Stomach smooth muscle (tissue), 2 donors: ENCODE data around the gene TRIM41.

ENCODE experiments used
- H3K27ac ChIP-seq: one replicate; pipeline ENCODE4 v1.7.0; 2013; ENCODE audit warnings: mild to moderate bottlenecking, low read length, inconsistent platforms
- H3K27me3 ChIP-seq, 2 donors: one replicate each; pipeline ENCODE4 v1.7.0; 2013; ENCODE audit warnings: low read length in 2 of 2; ENCODE audit not compliant: insufficient read depth in 2 of 2, control insufficient read depth in 1 of 2
- H3K36me3 ChIP-seq, 2 donors: one replicate each; pipeline ENCODE4 v1.7.0; 2013; ENCODE audit warnings: low read length in 2 of 2; ENCODE audit not compliant: control insufficient read depth in 2 of 2, insufficient read depth in 2 of 2
- H3K4me1 ChIP-seq: one replicate; pipeline ENCODE4 v1.7.0; 2013; ENCODE audit warnings: low read length; ENCODE audit not compliant: control insufficient read depth, insufficient read depth
- H3K4me3 ChIP-seq, 2 donors: one replicate each; pipeline ENCODE4 v1.7.0; 2013; ENCODE audit warnings: low read length in 2 of 2
- H3K9ac ChIP-seq, 2 donors: one replicate each; pipeline ENCODE4 v1.7.0; 2013; ENCODE audit warnings: low read length in 2 of 2, mild to moderate bottlenecking in 1 of 2
- H3K9me3 ChIP-seq, 2 donors: one replicate each; pipeline ENCODE4 v1.7.0; 2013; ENCODE audit warnings: low read length in 2 of 2; ENCODE audit not compliant: control insufficient read depth in 2 of 2
- donor health status: healthy.
- donor health status: Pancreatic carcinoma.

The TRIM41 gene

DNA sequence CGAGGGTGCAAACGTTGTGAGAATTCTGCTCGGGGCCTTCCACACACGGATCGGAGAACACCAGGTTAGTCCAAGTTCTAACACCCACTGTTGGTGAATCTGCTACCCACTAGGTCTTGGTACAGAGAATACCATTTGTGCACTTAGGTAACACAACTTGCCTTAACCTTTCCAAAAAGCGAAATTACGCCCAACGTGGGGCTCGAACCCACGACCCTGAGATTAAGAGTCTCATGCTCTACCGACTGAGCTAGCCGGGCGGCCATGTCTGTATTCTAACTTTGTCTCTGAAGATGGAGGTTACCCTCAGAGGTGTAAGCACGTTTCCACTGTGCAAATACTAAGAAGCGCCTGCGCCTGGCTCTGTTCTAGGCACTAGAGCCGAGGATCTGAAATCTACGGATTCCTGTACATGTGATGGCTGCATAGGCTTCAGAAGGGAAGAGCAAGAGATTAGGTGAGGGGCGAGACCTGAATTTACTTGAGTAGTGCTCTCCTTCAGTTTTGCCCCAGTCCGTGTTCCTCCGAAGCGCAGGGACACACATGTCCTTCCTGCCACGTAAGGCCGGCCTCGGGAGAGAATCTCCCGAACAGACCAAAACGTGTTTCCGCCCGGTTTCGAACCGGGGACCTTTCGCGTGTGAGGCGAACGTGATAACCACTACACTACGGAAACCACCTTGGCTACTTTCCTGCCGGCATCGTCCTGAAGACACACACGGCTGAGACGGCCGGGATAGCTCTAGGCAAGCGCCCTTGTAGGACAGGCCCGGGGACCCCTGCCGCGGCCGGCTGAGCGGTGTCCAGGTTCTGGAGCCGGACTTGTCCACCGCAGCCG, 1.1 kb upstream of the TRIM41 start:
- H3K4me3 ChIP-seq = peak overlapping the region; percentile 92 to 93
- H3K27ac ChIP-seq = peak overlapping the region; percentile 93
- H3K9me3 ChIP-seq = no peaks in the 10 kb centered on the region
- peak overlapping the region; percentile 84 to 87 for H3K9ac ChIP-seq
- no peaks in the 10 kb centered on the region for H3K36me3 ChIP-seq
- H3K27me3 ChIP-seq = no peaks in the 10 kb centered on the region
- peaks cover 31% of the 10 kb centered on the region for H3K4me1 ChIP-seq

DNA sequence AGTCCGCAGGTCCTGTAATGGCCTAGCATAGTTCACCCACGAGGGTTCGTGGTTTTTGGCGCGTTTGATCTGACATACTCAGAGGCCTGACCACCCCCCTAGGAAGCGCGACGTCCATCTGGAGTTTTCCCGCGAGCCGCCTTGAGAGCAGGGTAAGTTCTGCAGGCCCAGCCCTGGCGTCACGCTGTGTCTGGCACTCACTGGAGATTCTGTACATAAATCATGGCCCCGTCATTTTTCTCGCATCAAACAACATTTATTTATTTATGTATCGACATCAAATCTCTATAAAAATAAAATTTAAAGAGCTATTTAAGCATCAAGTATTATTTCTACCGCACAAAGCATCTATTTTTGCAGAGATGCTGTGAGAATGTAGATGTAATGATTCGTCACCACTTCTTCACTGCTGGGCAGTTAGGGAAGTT, 437 bp upstream of the TRIM41 start:
- H3K27me3 ChIP-seq = no peaks in the 10 kb centered on the region
- H3K4me3 ChIP-seq = peak overlapping the region; percentile 92 to 93

DNA sequence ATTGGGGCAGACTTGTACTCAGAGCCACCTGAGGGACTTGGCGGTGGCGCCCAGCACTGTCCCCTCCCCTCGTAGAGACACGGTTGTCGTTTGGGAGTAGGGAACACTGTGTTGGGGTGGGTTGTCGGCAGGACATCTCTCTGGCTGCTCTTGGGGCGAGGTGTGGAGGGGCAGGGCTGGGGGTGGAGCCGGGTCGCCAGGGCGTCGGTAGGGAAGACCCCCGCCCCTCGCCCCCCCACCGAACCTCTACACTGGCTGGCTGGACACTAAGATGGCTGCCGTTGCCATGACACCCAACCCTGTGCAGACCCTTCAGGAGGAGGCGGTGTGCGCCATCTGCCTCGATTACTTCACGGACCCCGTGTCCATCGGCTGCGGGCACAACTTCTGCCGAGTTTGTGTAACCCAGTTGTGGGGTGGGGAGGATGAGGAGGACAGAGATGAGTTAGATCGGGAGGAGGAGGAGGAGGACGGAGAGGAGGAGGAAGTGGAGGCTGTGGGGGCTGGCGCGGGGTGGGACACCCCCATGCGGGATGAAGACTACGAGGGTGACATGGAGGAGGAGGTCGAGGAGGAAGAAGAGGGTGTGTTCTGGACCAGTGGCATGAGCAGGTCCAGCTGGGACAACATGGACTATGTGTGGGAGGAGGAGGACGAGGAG, 778 bp downstream of the TRIM41 start:
- Histone ChIP-seq H3K9me3 (no peaks in the 10 kb centered on the region), H3K36me3 (no peaks in the 10 kb centered on the region), H3K27me3 (no peaks in the 10 kb centered on the region), H3K4me1 (peaks cover 23% of the 10 kb centered on the region), H3K9ac (peak overlapping the region; percentile 84 to 86), H3K27ac (peak overlapping the region; percentile 93), H3K4me3 (peak overlapping the region; percentile 92 to 93)

More for the DNA sequence above, 437 bp upstream of the TRIM41 start:
- H3K9ac ChIP-seq = peak overlapping the region; percentile 84 to 87
- H3K36me3 ChIP-seq = no peaks in the 10 kb centered on the region
- peak overlapping the region; percentile 93 for H3K27ac ChIP-seq
- peaks cover 26% of the 10 kb centered on the region for H3K4me1 ChIP-seq
- no peaks in the 10 kb centered on the region for H3K9me3 ChIP-seq

DNA sequence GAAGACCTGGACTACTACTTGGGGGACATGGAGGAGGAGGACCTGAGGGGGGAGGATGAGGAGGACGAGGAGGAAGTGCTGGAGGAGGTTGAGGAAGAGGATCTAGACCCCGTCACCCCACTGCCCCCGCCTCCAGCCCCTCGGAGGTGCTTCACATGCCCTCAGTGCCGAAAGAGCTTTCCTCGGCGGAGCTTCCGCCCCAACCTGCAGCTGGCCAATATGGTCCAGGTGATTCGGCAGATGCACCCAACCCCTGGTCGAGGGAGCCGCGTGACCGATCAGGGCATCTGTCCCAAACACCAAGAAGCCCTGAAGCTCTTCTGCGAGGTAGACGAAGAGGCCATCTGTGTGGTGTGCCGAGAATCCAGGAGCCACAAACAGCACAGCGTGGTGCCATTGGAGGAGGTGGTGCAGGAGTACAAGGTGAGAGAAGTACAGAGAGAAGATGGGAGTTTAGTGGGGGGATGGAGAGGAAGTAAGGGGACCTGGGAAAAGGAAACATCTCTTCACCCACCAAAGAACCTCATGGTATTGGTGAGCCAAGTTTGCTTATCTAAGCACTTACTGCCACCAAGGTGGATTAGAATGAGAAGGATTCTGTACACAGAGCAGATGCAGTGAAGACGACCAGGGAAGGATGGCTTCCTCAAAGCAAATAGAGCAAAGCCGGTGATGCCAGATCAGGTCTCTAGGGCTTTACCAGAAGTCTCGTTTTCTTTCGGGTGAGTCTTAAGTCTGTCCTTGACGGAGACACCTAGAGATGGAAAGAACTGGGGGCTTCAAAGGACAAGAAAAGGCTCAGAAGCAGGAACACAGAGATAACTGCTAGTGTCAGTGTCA, 1.5 kb downstream of the TRIM41 start:
- no peaks in the 10 kb centered on the region for H3K27me3 ChIP-seq
- H3K4me1 ChIP-seq = peaks cover 23% of the 10 kb centered on the region
- H3K9ac ChIP-seq = peak overlapping the region; percentile 84 to 86
- peak overlapping the region; percentile 93 for H3K27ac ChIP-seq
- H3K9me3 ChIP-seq = no peaks in the 10 kb centered on the region
- H3K4me3 ChIP-seq = peak overlapping the region; percentile 92 to 93
- no peaks in the 10 kb centered on the region for H3K36me3 ChIP-seq

DNA sequence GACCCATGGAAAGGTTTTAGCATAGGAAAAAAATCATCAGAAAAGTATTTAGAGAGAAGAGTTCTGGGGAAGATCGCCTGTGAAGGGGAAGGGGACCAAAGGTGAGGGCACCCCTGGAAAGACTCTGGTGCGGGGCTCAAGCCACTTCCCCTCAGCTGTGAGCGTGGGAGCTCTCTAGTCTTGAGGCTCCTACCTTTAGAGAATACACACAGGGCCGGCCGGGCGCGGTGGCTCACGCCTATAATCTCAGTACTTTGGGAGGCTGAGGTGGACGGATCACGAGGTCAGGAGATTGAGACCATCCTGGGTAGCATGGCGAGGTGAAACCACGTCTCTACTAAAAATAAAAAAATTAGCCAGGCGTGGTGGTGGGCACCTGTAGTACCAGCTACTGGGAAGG, 6.9 kb downstream of the TRIM41 start:
- Histone ChIP-seq H3K4me3 (no peak overlapping the region), H3K9ac (no peak overlapping the region), H3K9me3 (no peaks in the 10 kb centered on the region), H3K36me3 (peaks cover 24 to 28% of the 10 kb centered on the region in 2 donors), H3K27me3 (no peaks in the 10 kb centered on the region), H3K4me1 (peaks cover 1% of the 10 kb centered on the region), H3K27ac (no peak overlapping the region)

DNA sequence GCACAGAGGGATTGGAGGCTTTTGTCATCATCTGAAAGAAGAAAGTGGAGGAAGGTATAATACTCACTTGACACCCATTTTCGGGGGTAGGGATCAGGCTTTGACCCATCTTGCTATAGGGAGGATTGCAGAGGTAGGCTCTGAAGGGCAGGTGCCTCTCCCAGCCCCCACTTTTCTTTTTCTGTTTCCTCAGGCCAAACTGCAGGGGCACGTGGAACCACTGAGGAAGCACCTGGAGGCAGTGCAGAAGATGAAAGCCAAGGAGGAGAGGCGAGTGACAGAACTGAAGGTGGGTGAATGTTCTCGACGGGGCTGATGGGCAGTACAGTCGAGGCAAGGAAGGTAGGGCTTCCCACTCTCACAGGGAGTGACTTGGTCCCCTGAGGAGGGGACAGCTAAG, 7.5 kb downstream of the TRIM41 start:
- no peaks in the 10 kb centered on the region for H3K27me3 ChIP-seq
- no peak overlapping the region for H3K4me3 ChIP-seq
- H3K36me3 ChIP-seq = peaks cover 30 to 33% of the 10 kb centered on the region in 2 donors
- no peaks in the 10 kb centered on the region for H3K9me3 ChIP-seq
- no peak overlapping the region for H3K27ac ChIP-seq
- H3K9ac ChIP-seq = no peak overlapping the region
- H3K4me1 ChIP-seq = no peaks in the 10 kb centered on the region

DNA sequence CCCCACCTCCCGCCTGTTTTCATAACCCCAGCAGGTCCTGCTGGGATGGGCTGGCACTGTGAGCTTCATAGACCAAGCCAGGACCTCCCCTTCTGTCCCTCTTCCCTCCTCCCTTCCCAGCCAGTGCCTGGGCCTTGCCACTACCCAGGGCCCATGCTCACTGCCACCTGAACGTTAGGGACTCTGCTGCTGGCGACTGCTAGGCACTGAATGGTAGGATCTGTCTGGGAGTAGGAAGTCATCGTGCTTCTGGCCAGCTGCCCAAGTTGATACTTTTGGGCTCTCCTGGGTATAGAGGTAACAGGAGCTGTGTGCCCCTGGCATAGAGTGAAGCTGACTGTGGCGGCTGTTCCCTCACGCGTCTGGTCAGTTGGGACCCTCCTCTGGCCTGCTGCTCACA, 8.4 kb downstream of the TRIM41 start:
- Histone ChIP-seq H3K9me3 (no peaks in the 10 kb centered on the region), H3K36me3 (peaks cover 39 to 41% of the 10 kb centered on the region in 2 donors), H3K9ac (no peak overlapping the region)

DNA sequence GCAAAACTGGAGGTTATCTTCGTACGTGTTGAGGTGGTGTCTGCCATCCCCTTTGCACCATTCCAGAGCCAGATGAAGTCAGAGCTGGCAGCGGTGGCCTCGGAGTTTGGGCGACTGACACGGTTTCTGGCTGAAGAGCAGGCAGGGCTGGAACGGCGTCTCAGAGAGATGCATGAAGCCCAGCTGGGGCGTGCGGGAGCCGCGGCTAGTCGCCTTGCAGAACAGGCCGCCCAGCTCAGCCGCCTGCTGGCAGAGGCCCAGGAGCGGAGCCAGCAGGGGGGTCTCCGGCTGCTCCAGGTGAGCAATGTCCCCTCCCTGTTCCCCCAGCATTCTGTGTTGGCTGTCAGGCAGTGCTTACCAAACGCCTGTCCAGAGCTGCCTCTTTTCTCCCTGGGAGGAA, 9.5 kb downstream of the TRIM41 start:
- H3K36me3 ChIP-seq = peaks cover 50 to 53% of the 10 kb centered on the region in 2 donors
- H3K4me3 ChIP-seq = no peak overlapping the region
- no peak overlapping the region for H3K9ac ChIP-seq
- no peak overlapping the region for H3K27ac ChIP-seq
- no peaks in the 10 kb centered on the region for H3K9me3 ChIP-seq
- H3K4me1 ChIP-seq = no peaks in the 10 kb centered on the region
- no peaks in the 10 kb centered on the region for H3K27me3 ChIP-seq

More for the DNA sequence above, 8.4 kb downstream of the TRIM41 start:
- Histone ChIP-seq H3K4me1 (no peaks in the 10 kb centered on the region), H3K4me3 (no peak overlapping the region), H3K27me3 (no peaks in the 10 kb centered on the region), H3K27ac (no peak overlapping the region)

DNA sequence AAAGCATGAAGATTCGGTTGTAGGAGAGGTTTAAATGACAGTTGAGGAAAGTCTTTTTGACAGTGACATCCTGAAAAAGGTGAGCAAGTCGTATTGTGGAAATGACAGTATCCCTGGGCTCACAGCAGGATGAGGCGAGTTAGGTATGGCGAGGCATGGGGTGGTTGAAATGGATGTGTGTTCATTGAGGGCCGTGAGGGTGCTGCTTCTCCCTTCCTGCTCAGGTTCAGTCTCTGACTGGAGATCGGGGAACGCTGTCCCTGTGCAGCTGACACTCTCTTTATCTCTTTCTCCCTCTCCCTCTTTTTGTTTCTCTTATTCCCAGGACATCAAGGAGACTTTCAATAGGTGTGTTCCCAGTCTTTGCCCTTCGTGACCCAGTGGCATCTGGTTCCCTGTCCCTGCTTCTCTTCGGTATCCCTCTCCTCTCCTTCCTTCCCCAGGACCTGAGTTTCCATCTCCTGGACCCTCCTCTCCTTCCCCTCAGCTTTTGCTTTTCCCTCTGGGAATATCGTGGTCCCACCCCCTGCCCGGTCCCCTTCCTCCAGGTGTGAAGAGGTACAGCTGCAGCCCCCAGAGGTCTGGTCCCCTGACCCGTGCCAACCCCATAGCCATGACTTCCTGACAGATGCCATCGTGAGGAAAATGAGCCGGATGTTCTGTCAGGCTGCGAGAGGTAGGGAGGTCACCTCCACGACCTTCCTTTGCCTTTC, 10.2 kb downstream of the TRIM41 start:
- H3K27ac ChIP-seq = no peak overlapping the region
- peak overlapping the region in 1 of 2 donors; percentile 21 for H3K9ac ChIP-seq
- H3K36me3 ChIP-seq = peaks cover 57 to 60% of the 10 kb centered on the region in 2 donors
- H3K9me3 ChIP-seq = no peaks in the 10 kb centered on the region
- H3K4me1 ChIP-seq = no peaks in the 10 kb centered on the region
- H3K4me3 ChIP-seq = no peak overlapping the region
- H3K27me3 ChIP-seq = no peaks in the 10 kb centered on the region
